Keratinocyte (primary cell): ENCODE measurements around the gene KAZALD1. TPM values are rescaled to one million over a fixed set of nuclear protein-coding genes. Genes with fewer than 3 reads are reported as not detected.

Experiments used
- DNase-seq: peaks from one replicate; pipeline ENCODE4 v3.0.0-alpha.2; 2011; ENCODE audit warnings: low read depth, missing footprints, low spot score
- FAIRE-seq: peaks from 2 replicates; lab custom pipeline; 2011; peaks lifted over from hg19 to GRCh38; lab: Jason Lieb, UNC
- H2AFZ ChIP-seq: 2 replicates; pipeline ENCODE4 v1.6.0; 2012; ENCODE audit warnings: low read length, control low read depth, inconsistent platforms; ENCODE audit not compliant: control insufficient read depth
- H3K27ac ChIP-seq: 2 replicates; pipeline ENCODE4 v1.5.1; 2011; ENCODE audit warnings: low read length; ENCODE audit not compliant: control insufficient read depth, insufficient read depth
- H3K27me3 ChIP-seq: 3 replicates; pipeline ENCODE4 v1.6.0; 2011; ENCODE audit warnings: low read length; ENCODE audit not compliant: control insufficient read depth, insufficient read depth; ENCODE audit errors: extremely low read depth
- H3K36me3 ChIP-seq, 2 experiments: 2 replicates in 1 of 2; 3 replicates in 1 of 2; pipeline ENCODE4 v1.5.1; 2011; ENCODE audit warnings: low read length in 2 of 2, mild to moderate bottlenecking in 1 of 2; ENCODE audit not compliant: control insufficient read depth in 2 of 2, insufficient read depth in 2 of 2; ENCODE audit errors: extremely low read depth in 1 of 2
- H3K4me1 ChIP-seq: 3 replicates; pipeline ENCODE4 v1.5.1; 2011; ENCODE audit warnings: low read length; ENCODE audit not compliant: control insufficient read depth, insufficient read depth; ENCODE audit errors: extremely low read depth
- H3K4me2 ChIP-seq: 3 replicates; pipeline ENCODE4 v1.6.0; 2011; ENCODE audit warnings: low read depth, low read length; ENCODE audit not compliant: control insufficient read depth, insufficient read depth; ENCODE audit errors: extremely low read depth
- H3K4me3 ChIP-seq, 3 experiments: fragments of 200-600 bp in 1 of 3; sonication (generic) in 1 of 3; 2 replicates in 2 of 3; 3 replicates in 1 of 3; pipeline ENCODE4 v1.5.1; 2011 to 2016; ENCODE audit warnings: low read length in 3 of 3, mild to moderate bottlenecking in 3 of 3, control low read depth in 2 of 3, inconsistent platforms in 1 of 3, low read depth in 1 of 3, mixed read lengths in 1 of 3, mixed run types in 1 of 3, moderate library complexity in 1 of 3; ENCODE audit not compliant: control insufficient read depth in 2 of 3, insufficient read depth in 2 of 3; ENCODE audit errors: extremely low read depth in 1 of 3
- H3K79me2 ChIP-seq: 2 replicates; pipeline ENCODE4 v1.6.0; 2012; ENCODE audit warnings: low read length; ENCODE audit not compliant: control insufficient read depth, insufficient read depth
- H3K9ac ChIP-seq: 3 replicates; pipeline ENCODE4 v1.6.0; 2011; ENCODE audit warnings: low read length; ENCODE audit not compliant: control insufficient read depth, insufficient read depth; ENCODE audit errors: extremely low read depth
- H3K9me1 ChIP-seq: 3 replicates; pipeline ENCODE4 v1.6.0; 2011; ENCODE audit warnings: low read length; ENCODE audit not compliant: control insufficient read depth, insufficient read depth; ENCODE audit errors: extremely low read depth
- H3K9me3 ChIP-seq: 2 replicates; pipeline ENCODE4 v1.5.1; 2012; ENCODE audit warnings: low read depth, low read length; ENCODE audit not compliant: control insufficient read depth
- H4K20me1 ChIP-seq: 3 replicates; pipeline ENCODE4 v1.6.0; 2011; ENCODE audit warnings: low read length; ENCODE audit not compliant: control insufficient read depth, insufficient read depth; ENCODE audit errors: extremely low read depth
- EZH2 ChIP-seq: IDR thresholded peaks from one replicate; pipeline ENCODE4 v1.6.1; 2012; ENCODE audit warnings: inconsistent platforms, mild to moderate bottlenecking, low read length, moderate library complexity
- dilution Hi-C: fragments of 300-500 bp; cut with MboI; formaldehyde crosslinking; loops from one replicate; pipeline ENCODE4 v1.7.0; 2020; ENCODE audit warnings: low sequenced_read_pairs; ENCODE audit not compliant: extremely low pct_ligation_motif_present
- polyA plus RNA-seq, 5 experiments: library from polyadenylated mRNA; depleted of rRNA in 3 of 5; stranded (reverse) in 3 of 5; stranded (forward) in 1 of 5; unstranded in 1 of 5; fragments of >200 nt; gene quantifications; 1 replicate in 1 of 5; 2 replicates in 3 of 5; 3 replicates in 1 of 5; pipeline versions ENCODE4 v1.2.1 to v1.2.3, GENCODE V29; 2011 to 2012; ENCODE audit warnings: missing spikeins in 2 of 5, low read depth in 1 of 5, low replicate concordance in 1 of 5
- TF ChIP-seq, protein P1 (sequence below), 3 experiments: IDR thresholded peaks in 1 of 3; conservative IDR thresholded peaks in 1 of 3; optimal IDR thresholded peaks in 1 of 3; 2 replicates in 2 of 3; 3 replicates in 1 of 3; pipeline versions ENCODE3 to v1.5.1; 2011; ENCODE audit warnings: low read length in 3 of 3, mild to moderate bottlenecking in 3 of 3, moderate library complexity in 2 of 3, control low read depth in 1 of 3, inconsistent platforms in 1 of 3; ENCODE audit not compliant: insufficient read depth in 2 of 3; ENCODE audit errors: extremely low read depth in 1 of 3

Gene KAZALD1
- polyA plus RNA-seq, 1 donor (not counting 4 experiments of a cell fraction or from before 2014, with no cell fraction given), result 0.08 TPM

DNA sequence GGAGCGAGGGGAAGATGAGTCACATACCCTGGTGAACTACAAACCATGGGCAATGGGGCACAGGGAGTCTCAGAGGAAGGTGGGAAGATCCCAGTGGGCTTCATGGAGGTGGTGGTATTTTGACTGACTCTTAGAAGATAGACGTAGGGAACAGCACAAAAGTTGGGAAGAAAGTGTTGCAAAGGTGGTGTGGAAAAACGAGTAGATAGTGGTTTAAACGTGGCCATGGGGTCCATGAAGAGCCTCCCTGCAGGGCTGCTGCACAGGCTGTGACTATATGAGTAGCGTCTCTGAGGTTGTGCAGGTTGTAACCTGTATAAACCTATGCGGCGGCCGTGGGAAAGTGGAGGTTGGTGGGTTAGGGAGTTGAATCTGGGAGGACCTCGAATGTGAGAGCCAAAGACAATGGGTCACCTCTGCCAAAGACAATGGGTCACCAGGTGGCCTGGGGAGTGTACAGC is 48.4 kb upstream of the KAZALD1 start:
- H3K36me3 ChIP-seq, result no peaks in the 10 kb centered on the region
- peaks cover 30% of the 10 kb centered on the region for H3K4me1 ChIP-seq
- peak overlapping the region; percentile 75 for H2AFZ ChIP-seq
- H3K9ac ChIP-seq, result peak overlapping the region; percentile 45
- H3K27ac ChIP-seq, result peak overlapping the region; percentile 74
- DNase-seq (no peak), FAIRE-seq (no peak)
- H3K9me1 ChIP-seq, result no peaks in the 10 kb centered on the region
- no peaks in the 10 kb centered on the region for H3K79me2 ChIP-seq
- no peaks in the 10 kb centered on the region for H3K27me3 ChIP-seq
- H3K9me3 ChIP-seq, result no peaks in the 10 kb centered on the region
- TF ChIP-seq EZH2, result no peak
- TF ChIP-seq, protein P1, sequence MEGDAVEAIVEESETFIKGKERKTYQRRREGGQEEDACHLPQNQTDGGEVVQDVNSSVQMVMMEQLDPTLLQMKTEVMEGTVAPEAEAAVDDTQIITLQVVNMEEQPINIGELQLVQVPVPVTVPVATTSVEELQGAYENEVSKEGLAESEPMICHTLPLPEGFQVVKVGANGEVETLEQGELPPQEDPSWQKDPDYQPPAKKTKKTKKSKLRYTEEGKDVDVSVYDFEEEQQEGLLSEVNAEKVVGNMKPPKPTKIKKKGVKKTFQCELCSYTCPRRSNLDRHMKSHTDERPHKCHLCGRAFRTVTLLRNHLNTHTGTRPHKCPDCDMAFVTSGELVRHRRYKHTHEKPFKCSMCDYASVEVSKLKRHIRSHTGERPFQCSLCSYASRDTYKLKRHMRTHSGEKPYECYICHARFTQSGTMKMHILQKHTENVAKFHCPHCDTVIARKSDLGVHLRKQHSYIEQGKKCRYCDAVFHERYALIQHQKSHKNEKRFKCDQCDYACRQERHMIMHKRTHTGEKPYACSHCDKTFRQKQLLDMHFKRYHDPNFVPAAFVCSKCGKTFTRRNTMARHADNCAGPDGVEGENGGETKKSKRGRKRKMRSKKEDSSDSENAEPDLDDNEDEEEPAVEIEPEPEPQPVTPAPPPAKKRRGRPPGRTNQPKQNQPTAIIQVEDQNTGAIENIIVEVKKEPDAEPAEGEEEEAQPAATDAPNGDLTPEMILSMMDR (optimal IDR thresholded peaks at IDR 0.05 in 1 of 3, IDR thresholded peaks at IDR 0.05 in 1 of 3, conservative IDR thresholded peaks at IDR 0.05 in 1 of 3; ENCODE audit: extremely low read depth in 1 of 3, insufficient read depth in 2 of 3, low read length in 3 of 3), result no peak
- peaks cover 2% of the 10 kb centered on the region for H4K20me1 ChIP-seq
- dilution Hi-C loops, result no loop called here
- H3K4me2 ChIP-seq, result peak overlapping the region; percentile 95
- peak overlapping the region in 2 of 3 experiments; percentile 52 to 59 for H3K4me3 ChIP-seq

- Histone ChIP-seq H3K9me3 (no peaks in the 10 kb centered on the region), H3K4me1 (peaks cover 25% of the 10 kb centered on the region), H2AFZ (no peak overlapping the region), H4K20me1 (peaks cover 2% of the 10 kb centered on the region), H3K4me3 (no peak overlapping the region), H3K36me3 (no peaks in the 10 kb centered on the region), H3K27ac (no peak overlapping the region), H3K9me1 (no peaks in the 10 kb centered on the region), H3K9ac (no peak overlapping the region), H3K4me2 (no peak overlapping the region), H3K27me3 (peaks cover 4% of the 10 kb centered on the region), H3K79me2 (no peaks in the 10 kb centered on the region)
- TF ChIP-seq EZH2, result no peak
- TF ChIP-seq, protein P1 (optimal IDR thresholded peaks at IDR 0.05 in 1 of 3, IDR thresholded peaks at IDR 0.05 in 1 of 3, conservative IDR thresholded peaks at IDR 0.05 in 1 of 3; ENCODE audit: extremely low read depth in 1 of 3, insufficient read depth in 2 of 3, low read length in 3 of 3), result peak; percentile 91 to 97 (median 97)
- DNase-seq (no peak), FAIRE-seq (peak; percentile 85)
- dilution Hi-C loops, result no loop called here
Measured at GRCh38 chr10:101014230-101014884, 47.4 kb upstream of the KAZALD1 start.
